ENCODE results near the gene FUT1. TPM values are rescaled to one million over a fixed set of nuclear protein-coding genes. Genes with fewer than 3 reads are reported as not detected.

The FUT1 gene
- total RNA-seq, 1 donor from 2014 or later = 6.0 TPM

GRCh38 chr19:48741129-48741999 is 11.1 kb downstream of the FUT1 start:
- peak in 1 of 2 donors; percentile 46 for DNase-seq (ENCODE audit: low read depth in 2 of 2)

- DNase-seq (ENCODE audit: low read depth in 2 of 2) = peak; percentile 47 to 63
These were observed 12.1 kb downstream of the FUT1 start, which contains the start of gene RASIP1 for GRCh38 chr19:48740164-48740972. Gene RASIP1, minus strand, starts transcription at chr19:48740610. Its CDS starts 328 bp downstream, at chr19:48740282.

GRCh38 chr19:48739404-48740163 is 12.9 kb downstream of the FUT1 start:
- peak in 1 of 2 donors; percentile 25 for DNase-seq (ENCODE audit: low read depth in 2 of 2)

- peak; percentile 81 to 96 for DNase-seq (ENCODE audit: low read depth in 2 of 2)
These were observed 13.7 kb downstream of the FUT1 start for GRCh38 chr19:48738557-48739403.

- peak in 1 of 2 donors; percentile 23 for DNase-seq (ENCODE audit: low read depth in 2 of 2)
These were observed 15.0 kb downstream of the FUT1 start for GRCh38 chr19:48737360-48737998.

- no peak for DNase-seq (ENCODE audit: low read depth in 2 of 2)
These were observed 17.3 kb downstream of the FUT1 start for GRCh38 chr19:48735031-48735615.

GRCh38 chr19:48734625-48735024 is 17.8 kb downstream of the FUT1 start:
- no peak for DNase-seq (ENCODE audit: low read depth in 2 of 2)

- DNase-seq (ENCODE audit: low read depth in 2 of 2) = no peak
These were observed 21.0 kb downstream of the FUT1 start for GRCh38 chr19:48731452-48731851.

- DNase-seq (ENCODE audit: low read depth in 2 of 2) = no peak
These were observed 23.4 kb downstream of the FUT1 start for GRCh38 chr19:48728911-48729664.

GRCh38 chr19:48726556-48726955 is 25.9 kb downstream of the FUT1 start:
- peak; percentile 49 to 56 for DNase-seq (ENCODE audit: low read depth in 2 of 2)

- peak; percentile 74 to 97 for DNase-seq (ENCODE audit: low read depth in 2 of 2)
These were observed 27.4 kb downstream of the FUT1 start for GRCh38 chr19:48724796-48725753.

GRCh38 chr19:48722196-48722708 is 30.2 kb downstream of the FUT1 start:
- no peak for DNase-seq (ENCODE audit: low read depth in 2 of 2)

- no peak for DNase-seq (ENCODE audit: low read depth in 2 of 2)
These were observed 31.7 kb downstream of the FUT1 start for GRCh38 chr19:48720613-48721296.

GRCh38 chr19:48720251-48720612 is 32.2 kb downstream of the FUT1 start:
- no peak for DNase-seq (ENCODE audit: low read depth in 2 of 2)

- no peak for DNase-seq (ENCODE audit: low read depth in 2 of 2)
These were observed 32.9 kb downstream of the FUT1 start, which contains the start of gene MAMSTR for GRCh38 chr19:48719263-48720171. Gene MAMSTR, minus strand, starts transcription at chr19:48719725. Its CDS starts 694 bp downstream, at chr19:48719031.

GRCh38 chr19:48718711-48719231 is 33.7 kb downstream of the FUT1 start:
- no peak for DNase-seq (ENCODE audit: low read depth in 2 of 2)

All from dermis microvascular lymphatic vessel endothelial cell (primary cell).